Activated CD4-positive, alpha-beta T cell treated with anti-CD3 and anti-CD28 coated beads, Interleukin-2, amount 50 U/mL, for 1 hour (primary cell): ENCODE measurements around the gene HCRTR2.
"Not testable (repeated sequence)": the region's sequence is repeated elsewhere in the genome, so short reads cannot be mapped to it uniquely, and the experiment has no call there.

Experiments
- DNase-seq: peaks from one replicate; pipeline ENCODE4 v3.0.0-alpha.2; 2020

HCRTR2 gene

DNA sequence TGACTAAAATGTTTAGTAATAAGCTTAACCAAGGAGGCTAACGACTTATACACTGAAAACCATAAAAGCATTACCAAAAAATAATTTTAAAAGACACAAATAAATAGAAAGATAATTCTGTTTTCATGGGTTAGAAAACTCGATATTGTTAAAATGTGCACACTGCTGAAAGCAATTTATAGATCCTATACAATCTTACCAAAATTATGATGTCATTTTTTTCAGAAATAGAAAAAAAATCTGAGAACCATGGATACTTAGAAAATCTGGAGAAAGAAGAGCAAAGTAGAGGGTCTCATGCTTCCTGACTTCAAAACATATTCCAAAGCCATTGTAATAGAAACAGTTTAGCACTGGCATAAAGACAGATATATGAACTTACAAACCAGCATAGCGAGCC lies 46.6 kb downstream of the HCRTR2 start:
- no peak for DNase-seq

DNA sequence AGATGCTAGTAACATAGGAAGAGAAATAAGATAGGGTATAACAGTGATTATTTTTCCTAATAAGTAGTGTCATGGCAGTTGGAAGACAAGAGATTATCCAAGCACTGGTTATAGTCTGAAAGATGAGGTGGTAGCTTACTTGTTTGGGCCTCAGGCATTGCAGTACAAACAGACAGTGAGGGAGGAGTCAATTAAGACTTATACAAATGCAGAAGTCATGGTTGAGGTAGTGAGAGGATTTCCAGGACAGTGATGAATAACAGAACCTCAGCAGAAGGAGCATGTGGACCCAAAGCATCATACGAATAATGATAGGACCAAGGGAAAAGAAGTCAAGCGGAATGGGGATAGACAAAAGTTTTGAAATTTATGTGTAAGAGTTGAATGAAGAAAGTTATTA lies 53.5 kb downstream of the HCRTR2 start:
- no peak for DNase-seq

DNA sequence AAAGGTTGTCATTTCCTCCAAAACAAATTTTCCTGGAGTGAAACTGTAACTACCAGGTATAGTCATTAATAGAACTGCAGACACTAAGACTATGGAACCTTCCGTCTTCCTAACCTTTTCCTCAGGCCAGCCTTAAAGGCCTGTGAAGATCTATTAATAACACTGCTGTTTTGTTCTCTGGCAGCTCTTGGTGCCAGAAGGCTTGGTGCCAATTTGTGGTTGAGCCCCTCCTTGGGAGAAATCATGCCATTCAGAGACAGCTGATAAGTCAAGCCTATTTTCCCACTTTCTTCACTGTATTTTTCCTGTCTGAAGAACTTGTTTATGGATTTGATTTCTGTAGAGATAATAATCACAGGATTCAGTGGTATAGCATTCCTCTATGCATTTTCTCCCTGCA lies 64.8 kb downstream of the HCRTR2 start:
- no peak for DNase-seq

DNA sequence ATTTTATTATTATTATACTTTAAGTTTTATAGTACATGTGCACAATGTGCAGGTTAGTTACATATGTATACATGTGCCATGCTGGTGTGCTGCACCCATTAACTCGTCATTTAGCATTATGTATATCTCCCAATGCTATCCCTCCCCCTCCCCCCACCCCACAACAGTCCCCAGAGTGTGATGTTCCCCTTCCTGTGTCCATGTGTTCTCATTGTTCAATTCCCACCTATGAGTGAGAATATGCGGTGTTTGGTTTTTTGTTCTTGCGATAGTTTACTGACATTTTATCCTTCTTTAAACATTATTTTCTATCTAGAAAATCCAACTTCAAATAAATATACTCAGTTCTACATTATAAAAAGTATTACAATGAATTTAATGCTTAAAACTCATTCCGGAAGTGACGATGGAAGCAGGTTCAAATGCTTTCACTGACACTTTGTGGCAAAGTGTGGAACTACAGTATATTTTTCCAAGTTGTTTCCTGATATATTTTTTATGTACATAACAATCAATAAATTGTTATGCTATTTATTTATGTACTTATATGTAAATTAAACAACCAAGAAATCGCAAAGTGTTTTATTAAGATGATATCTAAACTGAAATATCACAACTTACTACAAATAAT lies 66.8 kb downstream of the HCRTR2 start:
- not testable (repeated sequence) for DNase-seq

DNA sequence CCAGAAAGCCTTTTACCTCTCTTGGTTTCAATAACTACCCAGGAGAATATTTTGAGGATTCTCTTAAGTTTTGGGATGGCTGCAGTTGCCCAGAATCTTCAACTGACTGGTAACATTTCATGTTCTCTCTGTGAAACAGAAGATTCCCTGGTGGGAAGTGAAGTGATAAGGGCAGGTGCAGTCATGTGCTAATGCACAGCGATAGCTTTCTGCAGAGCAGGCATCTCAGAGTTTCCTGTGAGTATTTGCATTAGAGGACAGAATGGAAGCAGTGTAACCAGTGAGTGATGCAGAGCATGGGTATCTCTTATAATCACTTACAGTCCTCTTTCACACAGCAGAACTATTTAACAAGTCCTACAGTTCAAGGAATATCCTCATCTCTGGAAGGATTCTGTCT lies 76.1 kb downstream of the HCRTR2 start:
- no peak for DNase-seq

DNA sequence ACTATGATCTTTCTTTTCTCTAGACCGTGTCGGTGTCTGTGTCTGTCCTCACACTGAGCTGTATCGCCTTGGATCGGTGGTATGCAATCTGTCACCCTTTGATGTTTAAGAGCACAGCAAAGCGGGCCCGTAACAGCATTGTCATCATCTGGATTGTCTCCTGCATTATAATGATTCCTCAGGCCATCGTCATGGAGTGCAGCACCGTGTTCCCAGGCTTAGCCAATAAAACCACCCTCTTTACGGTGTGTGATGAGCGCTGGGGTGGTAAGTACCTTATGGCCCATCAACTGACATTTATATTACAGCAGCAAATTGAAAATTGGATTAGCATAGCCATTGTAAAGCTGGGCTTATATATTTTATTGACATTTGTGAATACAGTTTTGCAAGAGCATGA lies 80.8 kb downstream of the HCRTR2 start:
- DNase-seq, result no peak

GRCh38 chr6:55260181-55260580 lies 85.9 kb downstream of the HCRTR2 start:
- no peak for DNase-seq

GRCh38 chr6:55265409-55266114 lies 91.2 kb downstream of the HCRTR2 start:
- no peak for DNase-seq

GRCh38 chr6:55266896-55267295 lies 92.6 kb downstream of the HCRTR2 start:
- DNase-seq, result no peak

DNA sequence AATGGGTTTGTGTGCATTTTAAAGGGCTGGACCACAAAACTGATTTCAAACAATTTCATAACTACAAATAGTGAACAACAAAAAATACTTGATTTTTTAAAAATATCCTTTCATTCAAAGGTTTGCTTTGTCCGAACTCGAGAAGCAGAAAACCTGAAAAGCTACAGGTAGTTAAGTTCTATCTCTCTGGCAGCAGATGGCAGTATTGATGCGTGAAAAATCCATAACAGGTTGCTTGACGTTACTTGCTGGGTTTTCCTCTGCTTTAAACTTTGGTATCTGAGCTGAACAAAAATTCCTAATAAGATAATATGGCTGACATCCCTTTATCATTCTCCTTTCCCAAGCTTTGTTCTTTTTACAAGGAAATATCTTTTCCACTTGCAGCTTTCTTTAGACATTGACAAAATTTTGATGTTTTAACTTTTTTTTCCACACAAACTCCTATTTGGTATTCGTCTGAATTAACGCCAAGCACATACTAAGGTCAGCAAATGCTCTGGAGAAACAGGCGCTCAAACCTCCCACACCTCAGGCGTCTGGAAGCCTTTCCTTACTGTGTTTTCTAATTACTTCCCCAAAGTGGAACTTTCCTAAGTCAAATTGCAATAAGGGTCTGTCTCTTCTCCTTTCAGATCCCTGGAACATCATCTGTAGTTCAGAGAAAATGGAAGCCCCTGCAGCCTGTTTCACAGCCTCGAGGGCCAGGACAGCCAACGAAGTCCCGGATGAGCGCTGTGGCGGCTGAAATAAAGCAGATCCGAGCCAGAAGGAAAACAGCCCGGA lies 102.6 kb downstream of the HCRTR2 start:
- no peak for DNase-seq

- DNase-seq, result no peak
Observed at GRCh38 chr6:55277646-55278045, 103.3 kb downstream of the HCRTR2 start.

DNA sequence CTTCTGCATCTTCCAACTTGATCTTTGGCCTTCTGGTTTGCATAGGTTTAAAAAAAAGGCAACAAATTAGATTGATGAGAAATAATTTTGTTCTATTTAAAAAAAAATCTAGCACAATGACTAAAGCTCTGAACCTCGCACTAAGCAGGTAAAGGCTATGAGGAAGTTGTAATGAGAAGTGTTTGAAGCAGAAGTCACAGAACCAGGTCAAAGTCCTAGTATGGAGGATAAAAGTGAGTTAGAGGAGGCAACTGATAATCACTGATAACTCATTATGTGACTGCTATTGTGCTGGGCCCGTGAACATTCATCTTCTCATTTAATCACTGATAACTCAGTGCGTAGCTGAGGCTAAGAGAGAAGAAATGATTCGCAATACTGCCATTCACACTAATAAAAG lies 106.9 kb downstream of the HCRTR2 start:
- no peak for DNase-seq

DNA sequence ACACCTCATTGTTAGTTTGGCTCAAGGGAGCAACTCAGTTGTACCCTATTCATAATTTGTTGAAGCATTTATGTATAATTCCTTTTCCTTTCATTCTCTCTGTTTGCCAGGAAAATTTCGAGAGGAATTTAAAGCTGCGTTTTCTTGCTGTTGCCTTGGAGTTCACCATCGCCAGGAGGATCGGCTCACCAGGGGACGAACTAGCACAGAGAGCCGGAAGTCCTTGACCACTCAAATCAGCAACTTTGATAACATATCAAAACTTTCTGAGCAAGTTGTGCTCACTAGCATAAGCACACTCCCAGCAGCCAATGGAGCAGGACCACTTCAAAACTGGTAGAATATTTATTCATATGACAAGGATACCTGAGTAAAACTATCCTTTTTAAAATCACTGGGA lies 107.8 kb downstream of the HCRTR2 start:
- no peak for DNase-seq

GRCh38 chr6:55286824-55287223 lies 112.5 kb downstream of the HCRTR2 start:
- no peak for DNase-seq

DNA sequence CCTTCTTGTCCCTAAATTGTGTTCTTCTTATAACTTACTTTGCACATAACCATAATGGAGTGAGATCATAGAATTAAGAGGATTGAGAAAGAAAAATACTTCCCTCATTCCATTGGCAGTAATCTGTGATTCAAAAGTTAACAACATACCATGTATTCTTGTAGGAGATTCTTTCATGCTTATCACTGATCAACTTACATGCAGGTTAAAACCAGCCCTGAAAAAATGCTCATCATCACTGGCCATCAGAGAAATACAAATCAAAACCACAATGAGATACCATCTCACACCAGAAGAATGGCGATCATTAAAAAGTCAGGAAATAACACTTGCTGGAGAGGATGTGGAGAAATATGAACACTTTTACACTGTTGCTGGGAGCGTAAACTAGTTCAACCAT lies 116.4 kb downstream of the HCRTR2 start:
- DNase-seq, result no peak

DNA sequence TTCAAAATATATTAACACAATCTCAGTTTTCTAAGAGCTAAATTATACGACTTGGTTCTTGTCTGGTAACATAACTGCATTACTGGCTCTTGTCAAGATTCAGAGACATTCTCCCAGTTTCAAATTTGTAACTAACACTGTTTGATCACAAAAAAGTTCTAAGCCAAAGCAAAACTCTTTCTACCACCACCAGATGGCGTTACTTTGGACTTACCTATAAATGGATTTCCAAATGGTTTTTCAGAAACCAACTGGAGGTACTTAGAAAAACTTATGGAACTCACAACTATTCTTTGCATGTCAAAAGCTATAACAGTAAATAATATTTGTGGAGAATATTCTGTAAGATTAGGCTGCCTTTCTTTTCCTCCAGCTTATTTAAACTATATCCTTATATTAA lies 118.8 kb downstream of the HCRTR2 start:
- DNase-seq, result no peak

DNA sequence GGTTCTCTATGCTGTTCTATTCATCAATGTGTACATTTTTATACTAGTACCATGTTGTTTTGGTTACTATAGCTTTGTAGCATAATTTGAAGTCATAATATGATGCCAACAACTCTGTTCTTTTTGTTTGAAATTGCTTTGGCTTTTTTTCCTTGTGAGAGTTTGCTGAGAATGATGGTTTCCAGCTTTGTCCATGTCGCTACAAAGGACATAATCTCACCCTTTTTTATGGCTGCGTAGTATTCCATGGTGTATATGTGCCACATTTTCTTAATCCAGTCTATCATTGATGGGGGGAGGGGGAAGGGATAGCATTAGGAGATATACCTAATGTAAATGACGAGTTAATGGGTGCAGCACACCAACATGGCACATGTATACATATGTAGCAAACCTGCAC lies 122.9 kb downstream of the HCRTR2 start:
- not testable (repeated sequence) for DNase-seq

DNA sequence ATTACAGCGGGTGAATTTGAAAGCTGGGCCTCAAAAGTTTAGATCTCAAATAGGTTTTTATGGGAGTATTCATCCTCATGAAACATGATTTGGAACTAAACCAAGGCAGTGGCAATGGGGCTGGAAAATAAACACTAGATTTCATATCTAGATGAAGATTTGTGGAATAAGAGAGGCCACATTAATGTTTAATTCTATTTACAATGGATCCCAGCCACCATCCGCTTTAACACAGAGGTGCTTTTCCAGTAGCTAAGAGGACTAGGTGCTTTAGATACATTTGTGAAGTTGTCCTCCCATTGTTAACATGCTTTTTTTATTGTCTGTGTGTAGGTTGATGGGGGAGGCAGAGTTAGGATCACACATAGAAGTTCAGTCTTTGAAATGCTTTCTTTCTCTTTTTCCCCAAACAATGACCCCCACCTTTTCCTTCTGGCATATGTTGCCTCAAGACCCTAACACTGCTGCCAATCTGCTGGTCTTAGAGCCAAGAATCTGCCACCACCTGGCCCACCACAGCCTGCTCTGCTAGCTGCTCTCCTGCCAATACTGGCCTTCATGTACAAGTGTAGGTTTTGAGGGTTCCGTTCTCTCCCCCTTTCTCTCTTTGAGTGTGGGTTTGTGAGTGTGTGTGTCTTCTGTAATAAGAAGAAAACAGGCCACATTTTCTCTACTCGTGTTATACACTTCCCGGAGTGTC lies 125.1 kb downstream of the HCRTR2 start:
- DNase-seq, result no peak

- no peak for DNase-seq
Observed at GRCh38 chr6:55304747-55305146, 130.4 kb downstream of the HCRTR2 start.

GRCh38 chr6:55319961-55320695 lies 145.8 kb downstream of the HCRTR2 start:
- no peak for DNase-seq

- DNase-seq, result no peak
Observed at GRCh38 chr6:55320696-55321086, 146.4 kb downstream of the HCRTR2 start.

DNA sequence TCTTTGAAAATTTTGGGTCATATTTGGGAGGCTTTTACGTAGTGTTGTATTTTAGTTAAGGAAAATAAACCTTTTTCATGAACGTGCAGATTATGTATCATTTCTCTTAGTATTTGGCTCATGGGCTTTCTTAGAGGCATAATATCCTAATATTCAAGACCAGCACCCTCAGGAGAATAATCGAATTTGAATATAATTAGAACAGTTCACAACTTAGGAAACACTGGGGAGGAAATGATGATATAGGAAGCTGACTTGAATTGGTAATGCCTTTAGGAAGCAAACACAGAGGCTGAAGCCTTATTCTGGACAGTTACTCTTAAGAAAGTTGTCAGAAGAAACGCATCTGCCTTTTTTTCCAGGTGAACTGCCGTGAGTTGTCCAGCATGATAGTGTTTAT lies 152.9 kb downstream of the HCRTR2 start, which contains the start of gene GFRAL:
GFRAL (plus strand) TSS at position 301 of the 400 bp plus-strand sequence; CDS start at position 387, 86 bp downstream.
- no peak for DNase-seq
